ENCODE measurements around the gene ATG10. TPM values are rescaled to one million over a fixed set of nuclear protein-coding genes. Genes with fewer than 3 reads are reported as not detected.

Gene ATG10
- total RNA-seq, 1 donor from 2014 or later = 8.7 TPM

DNA sequence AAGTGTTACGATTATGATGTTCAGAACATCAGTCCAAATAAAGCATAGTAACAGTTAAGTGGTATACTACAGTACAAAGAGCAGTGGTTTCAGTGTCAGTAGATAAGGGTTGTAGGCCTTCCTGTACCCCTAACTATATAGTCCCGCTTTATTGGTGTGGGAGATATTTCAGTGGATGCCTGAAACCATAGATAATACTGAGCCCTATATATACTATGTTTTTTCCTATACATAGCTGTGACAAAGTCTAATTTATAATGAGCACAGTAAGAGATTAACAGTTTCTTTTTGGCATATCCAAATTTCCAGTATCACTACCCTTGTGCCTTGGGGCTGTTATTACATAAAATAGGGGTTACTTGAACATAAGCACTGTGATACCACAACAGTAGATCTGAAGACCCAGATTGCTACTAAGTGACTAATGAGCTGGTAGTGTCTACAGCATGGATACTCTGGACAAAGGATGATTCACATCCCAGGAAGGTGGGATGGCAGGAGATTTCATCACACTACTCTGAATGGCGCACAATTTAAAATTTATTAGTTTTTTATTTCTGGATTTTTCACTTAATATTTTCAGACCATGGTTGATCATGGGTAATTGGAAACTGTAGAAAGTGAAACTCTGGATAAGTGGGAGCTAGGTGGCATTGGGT, 187.1 kb downstream of the ATG10 start:
- Mint-ChIP-seq H3K4me1 (ENCODE audit: unreplicated experiment) (peaks cover 7% of the 10 kb centered on the region), H3K4me3 (no peak overlapping the region), H3K9me3 (no peaks in the 10 kb centered on the region), H3K27me3 (no peaks in the 10 kb centered on the region), H3K36me3 (no peaks in the 10 kb centered on the region), H3K27ac (no peak overlapping the region)
- DNase-seq (ENCODE audit: extremely low spot score, unreplicated experiment) = no peak
- TF ChIP-seq, protein P1, sequence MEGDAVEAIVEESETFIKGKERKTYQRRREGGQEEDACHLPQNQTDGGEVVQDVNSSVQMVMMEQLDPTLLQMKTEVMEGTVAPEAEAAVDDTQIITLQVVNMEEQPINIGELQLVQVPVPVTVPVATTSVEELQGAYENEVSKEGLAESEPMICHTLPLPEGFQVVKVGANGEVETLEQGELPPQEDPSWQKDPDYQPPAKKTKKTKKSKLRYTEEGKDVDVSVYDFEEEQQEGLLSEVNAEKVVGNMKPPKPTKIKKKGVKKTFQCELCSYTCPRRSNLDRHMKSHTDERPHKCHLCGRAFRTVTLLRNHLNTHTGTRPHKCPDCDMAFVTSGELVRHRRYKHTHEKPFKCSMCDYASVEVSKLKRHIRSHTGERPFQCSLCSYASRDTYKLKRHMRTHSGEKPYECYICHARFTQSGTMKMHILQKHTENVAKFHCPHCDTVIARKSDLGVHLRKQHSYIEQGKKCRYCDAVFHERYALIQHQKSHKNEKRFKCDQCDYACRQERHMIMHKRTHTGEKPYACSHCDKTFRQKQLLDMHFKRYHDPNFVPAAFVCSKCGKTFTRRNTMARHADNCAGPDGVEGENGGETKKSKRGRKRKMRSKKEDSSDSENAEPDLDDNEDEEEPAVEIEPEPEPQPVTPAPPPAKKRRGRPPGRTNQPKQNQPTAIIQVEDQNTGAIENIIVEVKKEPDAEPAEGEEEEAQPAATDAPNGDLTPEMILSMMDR (conservative IDR thresholded peaks at IDR 0.05) = no peak

DNA sequence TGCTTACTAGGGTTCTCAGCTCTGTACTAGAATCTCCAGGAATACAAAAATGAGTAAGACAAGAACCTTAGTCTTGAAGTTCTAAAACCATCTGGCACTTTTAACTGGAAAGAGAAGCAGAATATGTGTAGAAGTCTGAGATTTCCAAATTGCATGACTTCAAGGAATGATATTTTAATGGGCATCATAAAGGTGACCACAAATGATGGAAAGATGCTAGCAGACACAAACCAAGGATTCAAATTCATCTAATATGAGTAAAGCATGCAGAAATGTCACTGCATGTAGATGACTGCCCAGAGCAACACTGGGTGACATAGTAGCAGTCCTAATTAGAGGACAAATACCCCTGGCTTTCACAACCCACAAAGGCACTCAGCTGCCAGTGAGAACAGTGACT, 189.1 kb downstream of the ATG10 start:
- Mint-ChIP-seq H3K27me3 (no peaks in the 10 kb centered on the region), H3K36me3 (no peaks in the 10 kb centered on the region), H3K4me3 (no peak overlapping the region), H3K4me1 (ENCODE audit: unreplicated experiment) (peaks cover 21% of the 10 kb centered on the region), H3K27ac (no peak overlapping the region), H3K9me3 (no peaks in the 10 kb centered on the region)
- TF ChIP-seq, protein P1 (conservative IDR thresholded peaks at IDR 0.05) = no peak
- DNase-seq (ENCODE audit: extremely low spot score, unreplicated experiment) = no peak

DNA sequence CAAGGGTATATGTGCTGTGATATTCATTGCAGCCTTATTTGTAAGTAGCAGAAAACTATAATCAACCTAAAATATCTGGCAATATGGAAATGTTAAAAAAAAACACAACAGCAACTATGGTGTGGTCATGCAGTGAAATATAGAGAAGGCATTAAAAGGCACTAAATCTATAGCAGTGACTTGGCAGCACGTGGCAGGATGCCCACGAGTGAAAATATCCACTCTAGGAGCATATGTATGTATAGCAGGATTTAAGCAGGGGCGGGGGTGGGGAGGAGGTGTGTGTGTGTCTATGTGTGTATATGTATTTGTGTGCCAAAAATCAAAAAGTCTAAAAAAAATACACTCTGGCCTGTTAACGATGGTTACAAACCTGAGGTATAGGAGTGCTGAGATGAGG, 190.8 kb downstream of the ATG10 start:
- H3K27ac Mint-ChIP-seq = no peak overlapping the region
- H3K27me3 Mint-ChIP-seq = no peaks in the 10 kb centered on the region
- H3K36me3 Mint-ChIP-seq = no peaks in the 10 kb centered on the region
- H3K4me1 Mint-ChIP-seq (ENCODE audit: unreplicated experiment) = peaks cover 31% of the 10 kb centered on the region
- no peak for DNase-seq (ENCODE audit: extremely low spot score, unreplicated experiment)
- TF ChIP-seq, protein P1 (conservative IDR thresholded peaks at IDR 0.05) = no peak
- no peaks in the 10 kb centered on the region for H3K9me3 Mint-ChIP-seq
- no peak overlapping the region for H3K4me3 Mint-ChIP-seq

DNA sequence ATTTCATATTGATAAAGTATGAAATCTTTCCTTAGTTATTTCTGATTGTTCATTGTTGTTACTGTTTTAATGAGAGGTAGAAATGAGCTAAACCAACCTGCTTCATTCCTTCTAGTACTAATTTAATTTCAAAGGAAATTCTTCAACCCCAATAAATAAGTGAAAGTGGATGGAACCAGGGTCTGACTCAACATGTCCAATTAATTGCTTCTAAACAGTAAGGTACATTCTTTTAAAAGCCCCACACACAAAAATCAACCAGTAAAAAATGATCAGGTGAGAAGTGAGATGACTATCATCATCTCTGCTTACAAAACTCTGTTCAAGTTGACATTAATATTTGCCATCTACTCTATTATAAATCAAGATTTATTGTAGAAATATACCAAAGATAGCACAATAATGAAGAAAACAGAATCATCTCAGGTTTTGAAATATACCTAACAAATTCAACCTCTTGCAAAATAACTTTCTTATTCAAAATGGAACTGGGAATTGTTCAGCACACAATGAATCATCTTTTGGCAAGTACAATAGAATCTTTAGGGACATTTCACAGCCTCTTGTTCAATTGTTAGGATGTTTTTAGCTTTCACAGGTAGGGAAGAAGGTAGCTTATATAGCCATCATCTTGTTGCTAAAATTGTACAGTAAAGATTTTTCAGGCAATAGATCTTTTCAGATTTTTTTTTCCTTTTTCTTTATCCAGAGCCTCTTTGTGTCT, 191.8 kb downstream of the ATG10 start:
- H3K27me3 Mint-ChIP-seq = no peaks in the 10 kb centered on the region
- DNase-seq (ENCODE audit: extremely low spot score, unreplicated experiment) = no peak
- no peak overlapping the region for H3K4me3 Mint-ChIP-seq
- TF ChIP-seq, protein P1 (conservative IDR thresholded peaks at IDR 0.05) = no peak
- H3K27ac Mint-ChIP-seq = peak overlapping the region; percentile 10
- H3K4me1 Mint-ChIP-seq (ENCODE audit: unreplicated experiment) = peaks cover 31% of the 10 kb centered on the region
- H3K9me3 Mint-ChIP-seq = no peaks in the 10 kb centered on the region
- no peaks in the 10 kb centered on the region for H3K36me3 Mint-ChIP-seq

DNA sequence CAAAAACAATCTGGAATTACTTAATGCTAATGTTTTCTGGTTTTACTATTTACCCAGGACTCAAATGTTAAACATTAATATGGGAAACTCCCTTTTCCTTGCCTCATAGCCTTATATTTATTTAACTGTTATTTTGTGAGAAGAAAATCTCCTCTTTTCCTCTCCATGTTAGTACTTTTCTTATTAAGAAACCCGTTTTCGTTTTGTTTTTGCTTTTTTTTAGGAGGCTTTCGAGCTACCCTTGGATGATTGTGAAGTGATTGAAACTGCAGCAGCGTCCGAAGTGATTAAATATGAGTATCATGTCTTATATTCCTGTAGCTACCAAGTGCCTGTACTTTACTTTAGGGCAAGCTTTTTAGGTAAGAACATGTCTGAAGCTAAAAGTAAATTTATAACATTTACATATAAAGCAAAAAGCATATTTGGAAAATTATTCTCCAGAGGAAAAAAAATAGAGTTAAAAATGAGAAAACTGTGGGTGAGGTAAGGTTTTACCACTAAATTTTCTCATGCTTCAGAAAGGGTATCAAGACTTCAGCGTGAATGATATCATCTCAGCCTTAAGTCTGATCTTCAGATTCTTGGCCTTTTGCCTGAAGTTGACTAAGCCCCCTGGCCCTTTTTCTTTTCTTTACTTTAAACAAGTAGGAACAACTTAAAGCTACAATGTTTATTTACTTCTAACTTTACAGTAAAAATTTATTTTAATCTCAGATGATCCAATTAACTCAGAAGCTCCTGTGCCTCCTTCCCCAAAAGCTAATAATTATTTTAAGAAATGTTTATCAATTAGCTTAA, 192.6 kb downstream of the ATG10 start:
- Mint-ChIP-seq H3K4me3 (no peak overlapping the region), H3K9me3 (no peaks in the 10 kb centered on the region), H3K4me1 (ENCODE audit: unreplicated experiment) (peaks cover 31% of the 10 kb centered on the region), H3K27me3 (no peaks in the 10 kb centered on the region), H3K27ac (peak overlapping the region; percentile 10), H3K36me3 (no peaks in the 10 kb centered on the region)
- DNase-seq (ENCODE audit: extremely low spot score, unreplicated experiment) = no peak
- TF ChIP-seq, protein P1 (conservative IDR thresholded peaks at IDR 0.05) = no peak
